GM12878 (cell line): ENCODE results near the gene HOXD11. TPM values are rescaled to one million over a fixed set of nuclear protein-coding genes. Genes with fewer than 3 reads are reported as not detected.

Experiments used
- ATAC-seq: fragments of 200-7000 bp; cut with Tn5 transposase; 3 replicates; pipeline ENCODE4 v1.9.1; 2020; ENCODE audit warnings: mild to moderate bottlenecking, moderate library complexity
- BruUV-seq: library from RNA; stranded (reverse); fragments of 400-500 nt; replicated peaks from 2 replicates; lab custom pipeline; 2021; lab: Mats Ljungman, UMichigan
- CTCF ChIA-PET: fragments of 300-600 bp; sonication (Branson Sonifier 250); formaldehyde crosslinking; extraction: SDS; loops from one replicate; lab custom pipeline; 2021; ENCODE audit warnings: inconsistent platforms; lab: Yijun Ruan, JAX
- POLR2A ChIA-PET: fragments of 350-600 bp; formaldehyde crosslinking; extraction: SDS; loops from one replicate; lab custom pipeline; 2021; ENCODE audit warnings: inconsistent platforms; lab: Charles Lee
- RAD21 ChIA-PET: fragments of 300-600 bp; sonication (Branson Sonifier 250); formaldehyde crosslinking; loops from one replicate; lab custom pipeline; 2023; ENCODE audit warnings: antibody characterized with exemption; ENCODE audit not compliant: unreplicated experiment; lab: Charles Lee
- SMC1A ChIA-PET: fragments of 300-600 bp; sonication (Branson Sonifier 250); formaldehyde crosslinking; loops from one replicate; lab custom pipeline; 2023; ENCODE audit not compliant: unreplicated experiment, uncharacterized antibody; lab: Charles Lee
- DNase-seq: peaks from one replicate; pipeline ENCODE4 v3.0.0-alpha.2; 2011; ENCODE audit warnings: low read depth, low spot score
- FAIRE-seq: peaks from 3 replicates; lab custom pipeline; 2011; peaks lifted over from hg19 to GRCh38; lab: Jason Lieb, UNC
- H2AFZ ChIP-seq: 2 replicates; pipeline ENCODE4 v1.6.0; 2011; ENCODE audit warnings: low read depth, low read length, control low read depth; ENCODE audit not compliant: control insufficient read depth
- H3K27ac ChIP-seq: 2 replicates; pipeline ENCODE4 v1.5.1; 2011; ENCODE audit warnings: control low read depth; ENCODE audit not compliant: control insufficient read depth, insufficient read depth
- H3K27me3 ChIP-seq, 2 experiments: replicated peaks in 1 of 2; 2 replicates each; pipeline versions ENCODE4 v1.6.0 to v1.6.1; 2011; ENCODE audit warnings: low read length in 1 of 2; ENCODE audit not compliant: control insufficient read depth in 2 of 2, insufficient read depth in 2 of 2
- H3K36me3 ChIP-seq, 2 experiments: 2 replicates each; pipeline ENCODE4 v1.5.1; 2011; ENCODE audit warnings: low read length in 1 of 2; ENCODE audit not compliant: control insufficient read depth in 2 of 2, insufficient read depth in 2 of 2
- H3K4me1 ChIP-seq: 2 replicates; pipeline ENCODE4 v1.6.1; 2011; ENCODE audit warnings: mild to moderate bottlenecking, low read length, moderate library complexity, mixed read lengths; ENCODE audit not compliant: control insufficient read depth, insufficient read depth
- H3K4me2 ChIP-seq: 2 replicates; pipeline ENCODE4 v1.6.0; 2011; ENCODE audit warnings: control low read depth; ENCODE audit not compliant: control insufficient read depth, insufficient read depth
- H3K4me3 ChIP-seq: fragments of 200-600 bp; sonication (generic); 2 replicates; pipeline ENCODE4 v1.5.1; 2016
- H3K79me2 ChIP-seq: 2 replicates; pipeline ENCODE4 v1.6.0; 2011; ENCODE audit warnings: low read length; ENCODE audit not compliant: control insufficient read depth, insufficient read depth
- H3K9ac ChIP-seq: 2 replicates; pipeline ENCODE4 v1.8.0; 2011; ENCODE audit warnings: low read length, control low read depth, mixed read lengths; ENCODE audit not compliant: control insufficient read depth, insufficient read depth
- H3K9me3 ChIP-seq: replicated peaks from 3 replicates; pipeline ENCODE4 v1.5.1; 2011; ENCODE audit warnings: mild to moderate bottlenecking, low read length; ENCODE audit not compliant: control insufficient read depth, insufficient read depth
- H4K20me1 ChIP-seq: 2 replicates; pipeline ENCODE4 v1.6.0; 2011; ENCODE audit not compliant: control insufficient read depth, insufficient read depth
- BACH1 ChIP-seq: fragments of 450-650 bp; IDR thresholded peaks from 2 replicates; pipeline ENCODE4 v1.6.1; 2017; ENCODE audit warnings: mild to moderate bottlenecking, borderline replicate concordance
- BRCA1 ChIP-seq: IDR thresholded peaks from 2 replicates; pipeline ENCODE4 v1.6.1; 2011; ENCODE audit warnings: low read depth, low read length, improper control_type of control experiment
- CHD1 ChIP-seq: IDR thresholded peaks from 2 replicates; pipeline ENCODE4 v1.6.1; 2012; ENCODE audit warnings: low read depth, low read length, improper control_type of control experiment
- HDGF ChIP-seq: fragments of 450-650 bp; IDR thresholded peaks from 2 replicates; pipeline ENCODE4 v1.6.1; 2016; ENCODE audit warnings: antibody characterized with exemption
- KAT2A ChIP-seq: conservative IDR thresholded peaks from 2 replicates; pipeline ENCODE4 v1.6.1; 2011; ENCODE audit warnings: low read depth, low read length; ENCODE audit not compliant: control insufficient read depth
- KDM1A ChIP-seq: fragments of 200-600 bp; sonication (generic); IDR thresholded peaks from 2 replicates; pipeline ENCODE4 v1.6.1; 2016; ENCODE audit warnings: borderline replicate concordance
- MXI1 ChIP-seq: fragments of 150-350 bp; IDR thresholded peaks from 2 replicates; pipeline ENCODE4 v1.6.1; 2011; ENCODE audit warnings: low read depth, mild to moderate bottlenecking, inconsistent platforms, low read length, improper control_type of control experiment
- MYC ChIP-seq: IDR thresholded peaks from 2 replicates; pipeline ENCODE4 v1.6.1; 2011; ENCODE audit warnings: mild to moderate bottlenecking, low read length, moderate library complexity, inconsistent platforms; ENCODE audit not compliant: insufficient read depth, insufficient replicate concordance, insufficient read length, severe bottlenecking
- NFIC ChIP-seq: IDR thresholded peaks from 2 replicates; pipeline ENCODE4 v1.6.1; 2012; ENCODE audit warnings: low read depth, mild to moderate bottlenecking, inconsistent platforms, low read length, moderate library complexity
- PAX5 ChIP-seq: IDR thresholded peaks from 2 replicates; pipeline ENCODE4 v1.6.1; 2011; ENCODE audit warnings: low read depth, low read length, borderline replicate concordance
- ZNF207 ChIP-seq: fragments of 450-650 bp; IDR thresholded peaks from 2 replicates; pipeline ENCODE4 v1.6.1; 2014; ENCODE audit warnings: antibody characterized with exemption, mild to moderate bottlenecking, borderline replicate concordance
- ZNF384 ChIP-seq: IDR thresholded peaks from 2 replicates; pipeline ENCODE4 v1.6.1; 2012; ENCODE audit warnings: low read depth, mild to moderate bottlenecking, low read length, improper control_type of control experiment, borderline replicate concordance
- WGBS: methylation state at CpG from one replicate; pipeline ENCODE4 v1.1.6; 2016; ENCODE audit warnings: low lambda C conversion rate; ENCODE audit not compliant: insufficient replicate concordance, insufficient coverage; ENCODE audit errors: missing lambda C conversion rate; 5-methylcytosine and 5-hydroxymethylcytosine counted together
- in situ Hi-C: fragments of 300-500 bp; cut with MboI; formaldehyde crosslinking; loops from 9 replicates; pipeline ENCODE4 v1.14.3; 2018; ENCODE audit warnings: mixed read lengths
- intact Hi-C: fragments of 100-400 bp; cut with micrococcal nuclease; formaldehyde crosslinking; loops from one replicate; pipeline ENCODE4 v1.14.2; 2022; ENCODE audit not compliant: unreplicated experiment
- polyA plus RNA-seq, 11 experiments: library from polyadenylated mRNA; depleted of rRNA in 4 of 11; unstranded in 6 of 11; stranded (reverse) in 5 of 11; fragments of >200 nt; fragmentation: Nextera tagmentation in 4 of 11; fragmentation: Illumina TruSeq in 1 of 11; extraction: Ambion mirVana in 4 of 11; extraction: Trizol in 1 of 11; gene quantifications; 1 replicate in 1 of 11; 2 replicates in 10 of 11; pipeline versions ENCODE4 v1.2.1 to v1.2.3, GENCODE V29; 2011 to 2016; ENCODE audit warnings: inconsistent platforms in 2 of 11, missing spikeins in 2 of 11, low read depth in 1 of 11
- total RNA-seq, 4 experiments: library from RNA; depleted of rRNA in 3 of 4; stranded (reverse); fragments of >200 nt in 3 of 4; fragmentation: Illumina TruSeq in 1 of 4; extraction: Trizol in 1 of 4; gene quantifications; 2 replicates each; pipeline versions ENCODE4 v1.2.1 to v1.2.3, GENCODE V29; 2013 to 2021
- TF ChIP-seq, protein P1 (sequence below): fragments of 450-650 bp; IDR thresholded peaks from 2 replicates; pipeline ENCODE4 v1.6.1; 2017; ENCODE audit warnings: antibody characterized with exemption, mild to moderate bottlenecking, moderate library complexity
- TF ChIP-seq, protein P2 (sequence below): IDR thresholded peaks from 2 replicates; pipeline ENCODE4 v1.6.1; 2012; ENCODE audit warnings: low read depth, low read length, improper control_type of control experiment
- TF ChIP-seq, protein P3 (sequence below): fragments of 450-650 bp; conservative IDR thresholded peaks from 2 replicates; pipeline ENCODE4 v1.6.1; 2017; ENCODE audit warnings: mild to moderate bottlenecking, moderate library complexity
- TF ChIP-seq, protein P4 (sequence below): IDR thresholded peaks from 2 replicates; pipeline ENCODE4 v1.6.1; 2012; ENCODE audit warnings: low read depth, low read length, improper control_type of control experiment

HOXD11 gene
- total and polyA plus RNA-seq, 10 of the 15 experiments (the other 5 are each of a cell fraction or from before 2014, with no cell fraction given) = not detected

DNA sequence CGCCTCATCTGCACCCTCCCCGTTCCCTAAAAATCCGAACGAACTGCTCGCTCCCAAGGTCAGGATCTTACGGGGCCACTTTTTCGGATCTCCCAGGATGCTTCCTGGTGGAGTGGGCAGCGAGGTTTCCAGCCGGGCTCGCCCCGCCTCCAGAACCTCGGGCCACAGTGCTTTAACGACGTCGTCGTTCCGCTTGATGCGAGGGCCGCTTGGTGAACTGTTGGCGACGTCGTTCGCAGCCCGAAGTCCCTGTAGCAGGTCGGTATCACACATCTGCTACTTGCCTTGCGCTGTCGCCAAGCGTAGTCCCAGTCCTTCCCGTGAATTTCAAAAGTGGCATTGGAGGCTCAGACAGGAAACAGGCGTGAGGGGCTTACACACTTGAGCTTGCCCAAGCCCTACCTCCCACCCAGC is 38.7 kb upstream of the HOXD11 start:
- CTCF ChIA-PET = no interaction called here
- Histone ChIP-seq H3K4me1 (no peaks in the 10 kb centered on the region; the same call in 1 of the 2 replicates), H2AFZ (no peak overlapping the region), H3K4me3 (no peak overlapping the region), H3K79me2 (no peaks in the 10 kb centered on the region), H3K27me3 (peaks cover 17 to 39% of the 10 kb centered on the region in 2 experiments), H3K9ac (no peak overlapping the region), H3K27ac (no peak overlapping the region), H4K20me1 (no peaks in the 10 kb centered on the region), H3K36me3 (no peaks in the 10 kb centered on the region), H3K4me2 (no peak overlapping the region), H3K9me3 (no peaks in the 10 kb centered on the region; the same call in 1 of the 3 replicates)
- ATAC-seq (no peak), DNase-seq (no peak), FAIRE-seq (no peak)
- BruUV-seq = no TSS peak
- 32% methylated on average over 30 of the region's 30 CpGs for WGBS
- SMC1A ChIA-PET = no interaction called here
- in situ Hi-C loops = no loop called here
- RAD21 ChIA-PET = no interaction called here
- intact Hi-C loops = no loop called here
- POLR2A ChIA-PET = no interaction called here
- TF ChIP-seq ZNF207 = no peak
- no peak for TF ChIP-seq KDM1A
- no peak for TF ChIP-seq BACH1
- TF ChIP-seq MYC = no peak
- TF ChIP-seq MXI1 = no peak
- TF ChIP-seq, protein P1, sequence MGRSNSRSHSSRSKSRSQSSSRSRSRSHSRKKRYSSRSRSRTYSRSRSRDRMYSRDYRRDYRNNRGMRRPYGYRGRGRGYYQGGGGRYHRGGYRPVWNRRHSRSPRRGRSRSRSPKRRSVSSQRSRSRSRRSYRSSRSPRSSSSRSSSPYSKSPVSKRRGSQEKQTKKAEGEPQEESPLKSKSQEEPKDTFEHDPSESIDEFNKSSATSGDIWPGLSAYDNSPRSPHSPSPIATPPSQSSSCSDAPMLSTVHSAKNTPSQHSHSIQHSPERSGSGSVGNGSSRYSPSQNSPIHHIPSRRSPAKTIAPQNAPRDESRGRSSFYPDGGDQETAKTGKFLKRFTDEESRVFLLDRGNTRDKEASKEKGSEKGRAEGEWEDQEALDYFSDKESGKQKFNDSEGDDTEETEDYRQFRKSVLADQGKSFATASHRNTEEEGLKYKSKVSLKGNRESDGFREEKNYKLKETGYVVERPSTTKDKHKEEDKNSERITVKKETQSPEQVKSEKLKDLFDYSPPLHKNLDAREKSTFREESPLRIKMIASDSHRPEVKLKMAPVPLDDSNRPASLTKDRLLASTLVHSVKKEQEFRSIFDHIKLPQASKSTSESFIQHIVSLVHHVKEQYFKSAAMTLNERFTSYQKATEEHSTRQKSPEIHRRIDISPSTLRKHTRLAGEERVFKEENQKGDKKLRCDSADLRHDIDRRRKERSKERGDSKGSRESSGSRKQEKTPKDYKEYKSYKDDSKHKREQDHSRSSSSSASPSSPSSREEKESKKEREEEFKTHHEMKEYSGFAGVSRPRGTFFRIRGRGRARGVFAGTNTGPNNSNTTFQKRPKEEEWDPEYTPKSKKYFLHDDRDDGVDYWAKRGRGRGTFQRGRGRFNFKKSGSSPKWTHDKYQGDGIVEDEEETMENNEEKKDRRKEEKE = no peak
- no peak for TF ChIP-seq ZNF384
- TF ChIP-seq BRCA1 = no peak
- TF ChIP-seq, protein P2, sequence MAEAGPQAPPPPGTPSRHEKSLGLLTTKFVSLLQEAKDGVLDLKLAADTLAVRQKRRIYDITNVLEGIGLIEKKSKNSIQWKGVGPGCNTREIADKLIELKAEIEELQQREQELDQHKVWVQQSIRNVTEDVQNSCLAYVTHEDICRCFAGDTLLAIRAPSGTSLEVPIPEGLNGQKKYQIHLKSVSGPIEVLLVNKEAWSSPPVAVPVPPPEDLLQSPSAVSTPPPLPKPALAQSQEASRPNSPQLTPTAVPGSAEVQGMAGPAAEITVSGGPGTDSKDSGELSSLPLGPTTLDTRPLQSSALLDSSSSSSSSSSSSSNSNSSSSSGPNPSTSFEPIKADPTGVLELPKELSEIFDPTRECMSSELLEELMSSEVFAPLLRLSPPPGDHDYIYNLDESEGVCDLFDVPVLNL = no peak
- no peak for TF ChIP-seq KAT2A
- TF ChIP-seq PAX5 = no peak
- no peak for TF ChIP-seq CHD1
- TF ChIP-seq, protein P3, sequence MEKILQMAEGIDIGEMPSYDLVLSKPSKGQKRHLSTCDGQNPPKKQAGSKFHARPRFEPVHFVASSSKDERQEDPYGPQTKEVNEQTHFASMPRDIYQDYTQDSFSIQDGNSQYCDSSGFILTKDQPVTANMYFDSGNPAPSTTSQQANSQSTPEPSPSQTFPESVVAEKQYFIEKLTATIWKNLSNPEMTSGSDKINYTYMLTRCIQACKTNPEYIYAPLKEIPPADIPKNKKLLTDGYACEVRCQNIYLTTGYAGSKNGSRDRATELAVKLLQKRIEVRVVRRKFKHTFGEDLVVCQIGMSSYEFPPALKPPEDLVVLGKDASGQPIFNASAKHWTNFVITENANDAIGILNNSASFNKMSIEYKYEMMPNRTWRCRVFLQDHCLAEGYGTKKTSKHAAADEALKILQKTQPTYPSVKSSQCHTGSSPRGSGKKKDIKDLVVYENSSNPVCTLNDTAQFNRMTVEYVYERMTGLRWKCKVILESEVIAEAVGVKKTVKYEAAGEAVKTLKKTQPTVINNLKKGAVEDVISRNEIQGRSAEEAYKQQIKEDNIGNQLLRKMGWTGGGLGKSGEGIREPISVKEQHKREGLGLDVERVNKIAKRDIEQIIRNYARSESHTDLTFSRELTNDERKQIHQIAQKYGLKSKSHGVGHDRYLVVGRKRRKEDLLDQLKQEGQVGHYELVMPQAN = no peak
- TF ChIP-seq, protein P4, sequence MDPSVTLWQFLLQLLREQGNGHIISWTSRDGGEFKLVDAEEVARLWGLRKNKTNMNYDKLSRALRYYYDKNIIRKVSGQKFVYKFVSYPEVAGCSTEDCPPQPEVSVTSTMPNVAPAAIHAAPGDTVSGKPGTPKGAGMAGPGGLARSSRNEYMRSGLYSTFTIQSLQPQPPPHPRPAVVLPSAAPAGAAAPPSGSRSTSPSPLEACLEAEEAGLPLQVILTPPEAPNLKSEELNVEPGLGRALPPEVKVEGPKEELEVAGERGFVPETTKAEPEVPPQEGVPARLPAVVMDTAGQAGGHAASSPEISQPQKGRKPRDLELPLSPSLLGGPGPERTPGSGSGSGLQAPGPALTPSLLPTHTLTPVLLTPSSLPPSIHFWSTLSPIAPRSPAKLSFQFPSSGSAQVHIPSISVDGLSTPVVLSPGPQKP = no peak
- TF ChIP-seq HDGF = no peak
- TF ChIP-seq NFIC = no peak
